ENCODE results near the gene ARHGAP15. TPM values are rescaled to one million over a fixed set of nuclear protein-coding genes. Genes with fewer than 3 reads are reported as not detected.
A peak's percentile ranks its signal among the peaks of the same experiment; 100 is the strongest.

ARHGAP15 gene
- total and polyA plus RNA-seq, 2 experiments from 2014 or later: not detected

- H3K9ac ChIP-seq: no peak overlapping the region
- H3K9me2 ChIP-seq (ENCODE audit: insufficient read depth): no peaks in the 10 kb centered on the region
- TF ChIP-seq EZH2phosphoT487 (IDR thresholded peaks at IDR 0.05; ENCODE audit: insufficient read depth, low read depth) (no peak), EZH2 (IDR thresholded peaks at IDR 0.05; ENCODE audit: insufficient read depth, poor library complexity, severe bottlenecking) (no peak)
- H3K27me3 ChIP-seq (replicated peaks; ENCODE audit: insufficient read depth): no peaks in the 10 kb centered on the region
- H3K4me2 ChIP-seq (ENCODE audit: unreplicated experiment): no peak overlapping the region
- in situ Hi-C loops (cut with MboI): no loop called here
- DNase-seq: peak; percentile 13
- no peaks in the 10 kb centered on the region for H4K20me1 ChIP-seq (ENCODE audit: insufficient read depth)
- H3K36me3 ChIP-seq (ENCODE audit: low read depth): no peaks in the 10 kb centered on the region
- H3F3A ChIP-seq (ENCODE audit: insufficient read depth): no peaks in the 10 kb centered on the region
- H3K4me3 ChIP-seq: no peak overlapping the region
- 72% methylated on average over 1 of the region's 1 CpG for WGBS, 2 experiments (ENCODE audit: low coverage in 1 of 2, low lambda C conversion rate in 2 of 2, missing lambda C conversion rate in 2 of 2)
- H3K4me1 ChIP-seq (ENCODE audit: insufficient read depth): no peaks in the 10 kb centered on the region
- no peaks in the 10 kb centered on the region for H3K79me2 ChIP-seq (ENCODE audit: insufficient read depth)
- H3K27ac ChIP-seq: no peak overlapping the region
- H3K9me3 ChIP-seq (ENCODE audit: low read depth): no peaks in the 10 kb centered on the region
- H2AFZ ChIP-seq: no peak overlapping the region
Observed at GRCh38 chr2:143231254-143231645, 102.0 kb downstream of the ARHGAP15 start.

- WGBS, 2 experiments (ENCODE audit: low coverage in 1 of 2, low lambda C conversion rate in 2 of 2, missing lambda C conversion rate in 2 of 2): 31 to 32% methylated on average over 8 of the region's 8 CpGs
- H3K79me2 ChIP-seq (ENCODE audit: insufficient read depth): no peaks in the 10 kb centered on the region
- no peak overlapping the region for H3K9ac ChIP-seq
- H3K27me3 ChIP-seq (replicated peaks; ENCODE audit: insufficient read depth): no peaks in the 10 kb centered on the region
- DNase-seq: peak; percentile 13
- no peak overlapping the region for H2AFZ ChIP-seq
- no peaks in the 10 kb centered on the region for H3K4me1 ChIP-seq (ENCODE audit: insufficient read depth)
- no peaks in the 10 kb centered on the region for H3K36me3 ChIP-seq (ENCODE audit: low read depth)
- H3K4me2 ChIP-seq (ENCODE audit: unreplicated experiment): no peak overlapping the region
- no peaks in the 10 kb centered on the region for H3K9me3 ChIP-seq (ENCODE audit: low read depth)
- H4K20me1 ChIP-seq (ENCODE audit: insufficient read depth): no peaks in the 10 kb centered on the region
- TF ChIP-seq EZH2 (IDR thresholded peaks at IDR 0.05; ENCODE audit: insufficient read depth, poor library complexity, severe bottlenecking): no peak
- no peak for TF ChIP-seq EZH2phosphoT487 (IDR thresholded peaks at IDR 0.05; ENCODE audit: insufficient read depth, low read depth)
- no peak overlapping the region for H3K4me3 ChIP-seq
- no peak overlapping the region for H3K27ac ChIP-seq
- H3F3A ChIP-seq (ENCODE audit: insufficient read depth): no peaks in the 10 kb centered on the region
- H3K9me2 ChIP-seq (ENCODE audit: insufficient read depth): no peaks in the 10 kb centered on the region
- in situ Hi-C loops (cut with MboI): no loop called here
Observed at GRCh38 chr2:143237146-143237777, 108.0 kb downstream of the ARHGAP15 start.

- Histone ChIP-seq H3K79me2 (ENCODE audit: insufficient read depth) (no peaks in the 10 kb centered on the region), H2AFZ (no peak overlapping the region), H3K9me2 (ENCODE audit: insufficient read depth) (no peaks in the 10 kb centered on the region), H3K4me1 (ENCODE audit: insufficient read depth) (no peaks in the 10 kb centered on the region), H3K36me3 (ENCODE audit: low read depth) (no peaks in the 10 kb centered on the region), H3K9me3 (ENCODE audit: low read depth) (no peaks in the 10 kb centered on the region), H3K4me2 (ENCODE audit: unreplicated experiment) (no peak overlapping the region), H3K4me3 (no peak overlapping the region), H3K27ac (no peak overlapping the region), H3K27me3 (replicated peaks; ENCODE audit: insufficient read depth) (peaks cover 10% of the 10 kb centered on the region; the same call in 1 of the 2 replicates), H3F3A (ENCODE audit: insufficient read depth) (no peaks in the 10 kb centered on the region), H4K20me1 (ENCODE audit: insufficient read depth) (no peaks in the 10 kb centered on the region), H3K9ac (no peak overlapping the region)
- TF ChIP-seq EZH2 (IDR thresholded peaks at IDR 0.05; ENCODE audit: insufficient read depth, poor library complexity, severe bottlenecking) (no peak), EZH2phosphoT487 (IDR thresholded peaks at IDR 0.05; ENCODE audit: insufficient read depth, low read depth) (no peak)
- DNase-seq: no peak
- in situ Hi-C loops (cut with MboI): no loop called here
- 31 to 37% methylated on average over 7 of the region's 7 CpGs for WGBS, 2 experiments (ENCODE audit: low coverage in 1 of 2, low lambda C conversion rate in 2 of 2, missing lambda C conversion rate in 2 of 2)
Observed at GRCh38 chr2:143241403-143242088, 112.3 kb downstream of the ARHGAP15 start.

DNA sequence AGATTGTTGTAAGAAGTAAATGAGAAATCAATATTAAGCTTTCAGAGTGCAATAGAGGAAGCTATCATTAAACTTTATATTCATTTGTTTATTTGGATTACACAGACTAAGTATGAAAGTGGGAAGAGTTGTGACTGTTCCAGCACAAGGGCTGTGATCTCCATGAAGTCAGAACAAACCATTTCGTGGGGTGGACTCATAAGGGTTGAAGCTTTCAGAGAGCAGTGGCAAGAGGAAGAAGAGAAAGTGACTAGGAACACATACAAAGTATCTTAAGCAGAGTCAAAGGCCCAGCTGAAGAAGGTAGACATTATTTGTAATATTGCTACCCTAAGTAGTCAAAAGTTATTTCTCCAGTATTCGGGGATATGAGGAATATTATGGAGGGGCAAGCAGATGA, 117.0 kb downstream of the ARHGAP15 start:
- Histone ChIP-seq H4K20me1 (ENCODE audit: insufficient read depth) (no peaks in the 10 kb centered on the region), H3K27ac (no peak overlapping the region), H3K4me3 (no peak overlapping the region), H3K27me3 (replicated peaks; ENCODE audit: insufficient read depth) (peaks cover 16% of the 10 kb centered on the region; the same call in 1 of the 2 replicates), H2AFZ (no peak overlapping the region), H3K36me3 (ENCODE audit: low read depth) (no peaks in the 10 kb centered on the region), H3K4me2 (ENCODE audit: unreplicated experiment) (no peak overlapping the region), H3F3A (ENCODE audit: insufficient read depth) (no peaks in the 10 kb centered on the region), H3K4me1 (ENCODE audit: insufficient read depth) (no peaks in the 10 kb centered on the region), H3K9me2 (ENCODE audit: insufficient read depth) (no peaks in the 10 kb centered on the region), H3K9me3 (ENCODE audit: low read depth) (no peaks in the 10 kb centered on the region), H3K9ac (no peak overlapping the region), H3K79me2 (ENCODE audit: insufficient read depth) (no peaks in the 10 kb centered on the region)
- in situ Hi-C loops (cut with MboI): no loop called here
- 27% methylated on average over 2 of the region's 2 CpGs for WGBS, 2 experiments (ENCODE audit: low coverage in 1 of 2, low lambda C conversion rate in 2 of 2, missing lambda C conversion rate in 2 of 2)
- no peak for TF ChIP-seq EZH2phosphoT487 (IDR thresholded peaks at IDR 0.05; ENCODE audit: insufficient read depth, low read depth)
- TF ChIP-seq EZH2 (IDR thresholded peaks at IDR 0.05; ENCODE audit: insufficient read depth, poor library complexity, severe bottlenecking): no peak
- no peak for DNase-seq
